ENCODE measurements around the gene HM13. TPM values are rescaled to one million over a fixed set of nuclear protein-coding genes. Genes with fewer than 3 reads are reported as not detected.

The HM13 gene
- total and polyA plus RNA-seq, 12 donors, result 27.5 to 102 (median 34.9) TPM

DNA sequence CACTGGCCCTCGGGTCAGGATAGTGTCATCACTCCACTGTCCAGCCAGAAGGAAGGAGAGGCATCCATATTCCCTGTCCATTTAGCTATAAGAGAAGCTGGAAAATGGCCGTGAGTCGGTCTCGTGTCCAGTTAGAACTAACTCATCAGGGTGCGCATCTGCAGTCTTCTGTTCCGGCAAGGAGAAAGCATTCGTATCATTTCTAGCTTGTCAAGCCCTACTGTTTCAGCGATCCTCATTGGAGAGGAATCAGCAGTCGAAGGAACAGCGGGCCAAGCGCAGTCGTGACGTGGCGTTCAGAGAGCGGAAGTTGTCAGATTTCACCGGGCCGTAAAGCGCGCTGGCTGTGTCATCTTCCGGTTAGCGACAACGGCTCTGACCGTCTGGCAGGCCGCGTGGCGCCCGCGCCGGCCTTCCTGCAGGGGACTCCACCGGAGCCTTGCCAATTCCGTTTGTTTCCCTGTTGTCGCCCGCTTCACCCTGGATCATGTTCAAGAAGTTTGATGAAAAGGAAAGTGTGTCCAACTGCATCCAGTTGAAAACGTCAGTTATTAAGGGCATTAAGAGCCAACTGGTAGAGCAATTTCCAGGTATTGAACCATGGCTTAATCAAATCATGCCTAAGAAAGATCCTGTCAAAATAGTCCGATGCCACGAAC is 32.9 kb downstream of the HM13 start:
- H3K27ac ChIP-seq, result peak overlapping the region; percentile 44 to 91 (median 83)
- H3K9me3 ChIP-seq, result no peaks in the 10 kb centered on the region
- ATAC-seq (peak; percentile 77 to 91 (median 86)), DNase-seq (peak; percentile 83 to 89)
- WGBS, 2 donors, result 53% methylated on average over 36 of the region's 36 CpGs
- H3K36me3 ChIP-seq, result peaks cover 0 to 98% (median 34%) of the 10 kb centered on the region in 9 donors
- H3K27me3 ChIP-seq, result no peaks in the 10 kb centered on the region
- intact Hi-C loops (cut with DNase I), result no loop called here
- TF ChIP-seq, protein P1, sequence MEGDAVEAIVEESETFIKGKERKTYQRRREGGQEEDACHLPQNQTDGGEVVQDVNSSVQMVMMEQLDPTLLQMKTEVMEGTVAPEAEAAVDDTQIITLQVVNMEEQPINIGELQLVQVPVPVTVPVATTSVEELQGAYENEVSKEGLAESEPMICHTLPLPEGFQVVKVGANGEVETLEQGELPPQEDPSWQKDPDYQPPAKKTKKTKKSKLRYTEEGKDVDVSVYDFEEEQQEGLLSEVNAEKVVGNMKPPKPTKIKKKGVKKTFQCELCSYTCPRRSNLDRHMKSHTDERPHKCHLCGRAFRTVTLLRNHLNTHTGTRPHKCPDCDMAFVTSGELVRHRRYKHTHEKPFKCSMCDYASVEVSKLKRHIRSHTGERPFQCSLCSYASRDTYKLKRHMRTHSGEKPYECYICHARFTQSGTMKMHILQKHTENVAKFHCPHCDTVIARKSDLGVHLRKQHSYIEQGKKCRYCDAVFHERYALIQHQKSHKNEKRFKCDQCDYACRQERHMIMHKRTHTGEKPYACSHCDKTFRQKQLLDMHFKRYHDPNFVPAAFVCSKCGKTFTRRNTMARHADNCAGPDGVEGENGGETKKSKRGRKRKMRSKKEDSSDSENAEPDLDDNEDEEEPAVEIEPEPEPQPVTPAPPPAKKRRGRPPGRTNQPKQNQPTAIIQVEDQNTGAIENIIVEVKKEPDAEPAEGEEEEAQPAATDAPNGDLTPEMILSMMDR (IDR thresholded peaks at IDR 0.05), result peak in 3 of 9 donors; percentile 21 to 34 (median 21)
- peak overlapping the region; percentile 11 to 66 (median 56) for H3K4me3 ChIP-seq
- H3K4me1 ChIP-seq, result peaks cover 0 to 50% (median 10%) of the 10 kb centered on the region in 9 donors

DNA sequence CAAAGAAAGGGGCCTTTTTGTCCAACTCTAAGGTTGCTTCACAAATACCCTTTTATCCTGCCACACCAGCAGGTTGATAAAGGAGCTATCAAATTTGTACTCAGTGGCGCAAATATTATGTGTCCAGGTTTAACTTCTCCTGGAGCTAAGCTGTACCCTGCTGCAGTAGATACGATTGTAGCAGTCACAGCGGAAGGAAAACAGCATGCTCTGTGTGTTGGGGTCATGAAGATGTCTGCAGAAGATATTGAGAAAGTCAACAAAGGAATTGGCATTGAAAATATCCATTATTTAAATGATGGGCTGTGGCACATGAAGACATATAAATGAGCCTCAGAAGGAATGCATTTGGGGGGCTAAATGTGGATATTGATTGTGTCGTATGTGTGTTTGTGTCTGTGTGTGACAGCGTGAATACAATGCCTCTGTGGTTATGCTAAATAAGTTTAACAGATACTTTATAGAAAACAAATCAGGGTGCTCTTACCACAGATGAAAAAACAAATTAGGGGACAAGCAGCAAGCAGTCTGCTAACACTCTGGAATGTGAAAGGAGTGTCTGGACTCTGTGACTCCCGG is 33.6 kb downstream of the HM13 start:
- H3K4me1 ChIP-seq, result peaks cover 0 to 44% (median 10%) of the 10 kb centered on the region in 9 donors
- DNase-seq (no peak), ATAC-seq (no peak)
- 47 to 55% methylated on average over 6 of the region's 6 CpGs for WGBS, 2 donors
- no peaks in the 10 kb centered on the region for H3K27me3 ChIP-seq
- TF ChIP-seq, protein P1 (IDR thresholded peaks at IDR 0.05), result no peak
- no peaks in the 10 kb centered on the region for H3K9me3 ChIP-seq
- peaks cover 0 to 98% (median 34%) of the 10 kb centered on the region in 9 donors for H3K36me3 ChIP-seq
- peak overlapping the region; percentile 11 to 66 (median 56) for H3K4me3 ChIP-seq
- intact Hi-C loops (cut with DNase I), result no loop called here
- H3K27ac ChIP-seq, result peak overlapping the region; percentile 44 to 91 (median 83)

DNA sequence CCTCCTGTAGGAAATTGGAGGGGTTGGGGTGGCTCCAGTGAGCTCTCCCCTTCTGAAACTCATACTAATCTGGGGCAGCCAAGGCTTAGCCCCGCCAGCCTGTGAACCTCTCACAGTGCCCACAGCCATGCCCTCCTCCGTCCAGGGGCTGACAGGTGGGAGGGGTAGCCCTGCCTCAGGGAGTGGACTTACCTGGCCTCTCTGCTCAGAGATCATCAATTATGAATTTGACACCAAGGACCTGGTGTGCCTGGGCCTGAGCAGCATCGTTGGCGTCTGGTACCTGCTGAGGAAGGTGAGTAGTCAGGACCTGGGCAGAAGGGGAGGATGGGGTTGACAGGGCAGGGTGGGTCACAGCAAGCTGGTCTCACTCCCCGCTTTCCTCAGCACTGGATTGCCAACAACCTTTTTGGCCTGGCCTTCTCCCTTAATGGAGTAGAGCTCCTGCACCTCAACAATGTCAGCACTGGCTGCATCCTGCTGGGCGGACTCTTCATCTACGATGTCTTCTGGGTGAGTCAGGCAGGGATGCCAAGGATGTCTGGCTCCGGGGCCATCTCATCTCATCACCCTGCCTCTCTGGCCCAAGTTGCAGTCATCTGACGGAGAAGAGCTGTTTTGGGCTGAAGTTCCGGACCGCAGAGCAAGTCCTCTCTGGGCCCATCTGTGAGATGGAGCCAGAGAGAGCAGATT is 34.7 kb downstream of the HM13 start:
- H3K9me3 ChIP-seq, result no peaks in the 10 kb centered on the region
- H3K36me3 ChIP-seq, result peaks cover 0 to 98% (median 34%) of the 10 kb centered on the region in 9 donors
- H3K4me1 ChIP-seq, result peaks cover 0 to 40% (median 9%) of the 10 kb centered on the region in 9 donors
- no peak overlapping the region for H3K4me3 ChIP-seq
- WGBS, 2 donors, result 89 to 92% methylated on average over 11 of the region's 11 CpGs
- no peaks in the 10 kb centered on the region for H3K27me3 ChIP-seq
- TF ChIP-seq, protein P1 (IDR thresholded peaks at IDR 0.05), result no peak
- ATAC-seq, result peak in 1 of 8 donors; percentile 9
- peak overlapping the region in 1 of 10 donors; percentile 91 for H3K27ac ChIP-seq
- intact Hi-C loops (cut with DNase I), result no loop called here
- DNase-seq, result no peak

DNA sequence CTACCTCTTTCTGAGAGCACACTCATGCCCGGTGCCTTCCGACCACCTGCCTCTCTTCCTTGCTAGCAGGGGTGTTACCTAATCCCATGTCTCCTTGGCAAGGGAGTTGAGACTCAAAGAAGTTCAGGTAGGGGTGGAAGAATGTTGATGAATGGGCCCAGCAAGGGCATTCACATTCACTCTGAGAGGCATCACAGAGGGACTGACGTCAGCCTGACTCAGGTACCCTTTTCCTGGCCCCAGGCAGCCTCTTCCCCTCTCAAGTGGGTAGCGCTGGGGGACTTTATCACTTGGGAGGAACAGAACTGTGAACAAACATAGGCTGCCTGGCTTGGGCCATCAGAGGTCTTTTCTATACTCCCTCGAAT is 35.3 kb downstream of the HM13 start:
- H3K36me3 ChIP-seq, result peaks cover 0 to 100% (median 34%) of the 10 kb centered on the region in 9 donors
- H3K4me3 ChIP-seq, result no peak overlapping the region
- intact Hi-C loops (cut with DNase I), result no loop called here
- no peak overlapping the region for H3K27ac ChIP-seq
- ATAC-seq (no peak), DNase-seq (no peak)
- H3K27me3 ChIP-seq, result no peaks in the 10 kb centered on the region
- peaks cover 0 to 34% (median 9%) of the 10 kb centered on the region in 9 donors for H3K4me1 ChIP-seq
- H3K9me3 ChIP-seq, result no peaks in the 10 kb centered on the region
- TF ChIP-seq, protein P1 (IDR thresholded peaks at IDR 0.05), result no peak
- WGBS, 2 donors, result 75 to 76% methylated on average over 5 of the region's 5 CpGs
